Testis (tissue), 2 donors: ENCODE data around the gene ABCB6.

ENCODE experiments used
- POLR2A ChIP-seq: fragments of 450-650 bp; IDR thresholded peaks from one replicate; pipeline ENCODE4 v1.6.1; 2017; ENCODE audit warnings: antibody characterized with exemption, mild to moderate bottlenecking, moderate library complexity
- TF ChIP-seq, protein P1 (sequence below), 3 experiments: fragments of 450-650 bp in 2 of 3; fragments of 200-600 bp in 1 of 3; sonication (generic) in 1 of 3; IDR thresholded peaks; one replicate each; pipeline ENCODE4 v1.5.1; 2016 to 2019; ENCODE audit warnings: antibody characterized with exemption in 3 of 3, mild to moderate bottlenecking in 2 of 3, moderate library complexity in 1 of 3

DNA sequence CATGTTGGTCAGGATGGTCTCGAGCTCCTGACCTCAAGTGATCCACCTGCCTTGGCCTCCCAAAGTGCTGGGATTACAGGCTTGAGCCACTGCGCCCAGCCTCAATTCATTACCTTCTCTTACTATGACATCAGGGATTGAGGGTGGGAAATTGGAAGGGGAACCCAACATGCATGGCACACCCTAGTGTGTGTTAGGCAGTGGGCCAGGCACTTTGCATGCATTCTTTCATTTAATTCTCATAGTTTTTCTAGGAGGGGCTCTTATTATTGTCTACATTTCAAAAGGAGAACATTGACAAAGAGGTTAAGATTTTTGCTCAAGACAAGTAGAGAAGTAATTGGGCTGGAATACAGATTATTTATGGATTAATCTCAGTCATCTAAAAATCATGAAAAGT is 49.5 kb upstream of the ABCB6 start:
- no peak for TF ChIP-seq POLR2A
- TF ChIP-seq, protein P1, sequence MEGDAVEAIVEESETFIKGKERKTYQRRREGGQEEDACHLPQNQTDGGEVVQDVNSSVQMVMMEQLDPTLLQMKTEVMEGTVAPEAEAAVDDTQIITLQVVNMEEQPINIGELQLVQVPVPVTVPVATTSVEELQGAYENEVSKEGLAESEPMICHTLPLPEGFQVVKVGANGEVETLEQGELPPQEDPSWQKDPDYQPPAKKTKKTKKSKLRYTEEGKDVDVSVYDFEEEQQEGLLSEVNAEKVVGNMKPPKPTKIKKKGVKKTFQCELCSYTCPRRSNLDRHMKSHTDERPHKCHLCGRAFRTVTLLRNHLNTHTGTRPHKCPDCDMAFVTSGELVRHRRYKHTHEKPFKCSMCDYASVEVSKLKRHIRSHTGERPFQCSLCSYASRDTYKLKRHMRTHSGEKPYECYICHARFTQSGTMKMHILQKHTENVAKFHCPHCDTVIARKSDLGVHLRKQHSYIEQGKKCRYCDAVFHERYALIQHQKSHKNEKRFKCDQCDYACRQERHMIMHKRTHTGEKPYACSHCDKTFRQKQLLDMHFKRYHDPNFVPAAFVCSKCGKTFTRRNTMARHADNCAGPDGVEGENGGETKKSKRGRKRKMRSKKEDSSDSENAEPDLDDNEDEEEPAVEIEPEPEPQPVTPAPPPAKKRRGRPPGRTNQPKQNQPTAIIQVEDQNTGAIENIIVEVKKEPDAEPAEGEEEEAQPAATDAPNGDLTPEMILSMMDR (IDR thresholded peaks at IDR 0.05), result no peak
